ENCODE measurements around the gene DUX4.
"Not testable (repeated sequence)": the region's sequence is repeated elsewhere in the genome, so short reads cannot be mapped to it uniquely, and the experiment has no call there.

DUX4 gene

GRCh38 chr4:190173428-190173827, at the start of gene DUX4:
DUX4 (plus strand) TSS chr4:190173774; CDS start chr4:190173774, 0 bp downstream.
- not testable (repeated sequence) for DNase-seq (ENCODE audit: low read depth)

GRCh38 chr4:190175436-190175835, 1.9 kb downstream of the DUX4 start:
- not testable (repeated sequence) for DNase-seq (ENCODE audit: low read depth)

GRCh38 chr4:190177727-190178605, 4.4 kb downstream of the DUX4 start:
- DNase-seq (ENCODE audit: low read depth) = not testable (repeated sequence)

GRCh38 chr4:190178606-190178990, 5.0 kb downstream of the DUX4 start:
- not testable (repeated sequence) for DNase-seq (ENCODE audit: low read depth)

- not testable (repeated sequence) for DNase-seq (ENCODE audit: low read depth)
Measured at GRCh38 chr4:190179030-190179739, 5.6 kb downstream of the DUX4 start.

GRCh38 chr4:190179740-190180094, 6.1 kb downstream of the DUX4 start:
- DNase-seq (ENCODE audit: low read depth) = not testable (repeated sequence)

- not testable (repeated sequence) for DNase-seq (ENCODE audit: low read depth)
Measured at GRCh38 chr4:190180947-190181346, 7.4 kb downstream of the DUX4 start.

GRCh38 chr4:190181481-190182100, 8.0 kb downstream of the DUX4 start:
- DNase-seq (ENCODE audit: low read depth) = not testable (repeated sequence)

- DNase-seq (ENCODE audit: low read depth) = not testable (repeated sequence)
Measured at GRCh38 chr4:190203510-190203909, 29.9 kb downstream of the DUX4 start.

Measured in stimulated activated CD8-positive, alpha-beta memory T cell treated with anti-CD3 and anti-CD28 coated beads, Interleukin-15, amount 100 ng/mL, for 1 hour (primary cell).